Skeletal muscle tissue (tissue), 4 donors: ENCODE data around the gene KLHL29. TPM values are rescaled to one million over a fixed set of nuclear protein-coding genes. Genes with fewer than 3 reads are reported as not detected.

ENCODE experiments used
- H3K27ac ChIP-seq: one replicate; pipeline ENCODE4 v1.7.0; 2013; ENCODE audit warnings: mild to moderate bottlenecking, low read depth, low read length, inconsistent platforms
- H3K27me3 ChIP-seq, 3 donors: one replicate each; pipeline ENCODE4 v1.7.0; 2013; ENCODE audit warnings: low read length in 3 of 3; ENCODE audit not compliant: control insufficient read depth in 3 of 3, insufficient read depth in 3 of 3
- H3K36me3 ChIP-seq, 3 donors: one replicate each; pipeline ENCODE4 v1.7.0; 2013; ENCODE audit warnings: low read length in 3 of 3; ENCODE audit not compliant: control insufficient read depth in 3 of 3, insufficient read depth in 3 of 3
- H3K4me1 ChIP-seq, 3 donors: one replicate each; pipeline ENCODE4 v1.7.0; 2013; ENCODE audit warnings: low read length in 3 of 3, mild to moderate bottlenecking in 3 of 3; ENCODE audit not compliant: control insufficient read depth in 3 of 3, insufficient read depth in 3 of 3
- H3K4me3 ChIP-seq, 3 donors: one replicate each; pipeline ENCODE4 v1.7.0; 2013; ENCODE audit warnings: low read length in 3 of 3
- H3K9ac ChIP-seq, 3 donors: one replicate each; pipeline ENCODE4 v1.7.0; 2013; ENCODE audit warnings: low read length in 3 of 3, mild to moderate bottlenecking in 3 of 3, moderate library complexity in 2 of 3, low read depth in 1 of 3
- H3K9me3 ChIP-seq, 3 donors: one replicate each; pipeline ENCODE4 v1.7.0; 2013; ENCODE audit warnings: low read length in 3 of 3; ENCODE audit not compliant: control insufficient read depth in 3 of 3
- total RNA-seq: library from RNA; depleted of rRNA; stranded (reverse); fragments of >200 nt; gene quantifications from one replicate; pipeline ENCODE4 v1.2.3, GENCODE V29; 2014
- donor health status: Osteomylitis.

Gene KLHL29
- total RNA-seq, 1 donor from 2014 or later = 3.7 TPM

GRCh38 chr2:23574919-23575654 is 190.1 kb downstream of the KLHL29 start:
- no peak overlapping the region for H3K9ac ChIP-seq
- no peaks in the 10 kb centered on the region for H3K9me3 ChIP-seq
- no peaks in the 10 kb centered on the region for H3K4me1 ChIP-seq
- H3K4me3 ChIP-seq = no peak overlapping the region
- no peaks in the 10 kb centered on the region for H3K27me3 ChIP-seq
- no peaks in the 10 kb centered on the region for H3K36me3 ChIP-seq
- H3K27ac ChIP-seq = no peak overlapping the region

GRCh38 chr2:23578964-23579671 is 194.1 kb downstream of the KLHL29 start:
- H3K9ac ChIP-seq = no peak overlapping the region
- H3K27me3 ChIP-seq = no peaks in the 10 kb centered on the region
- peaks cover 4 to 10% (median 8%) of the 10 kb centered on the region in 3 donors for H3K4me1 ChIP-seq
- no peak overlapping the region for H3K4me3 ChIP-seq
- no peaks in the 10 kb centered on the region for H3K36me3 ChIP-seq
- H3K27ac ChIP-seq = no peak overlapping the region
- no peaks in the 10 kb centered on the region for H3K9me3 ChIP-seq

- Histone ChIP-seq H3K36me3 (no peaks in the 10 kb centered on the region), H3K27ac (no peak overlapping the region), H3K9me3 (no peaks in the 10 kb centered on the region), H3K27me3 (no peaks in the 10 kb centered on the region), H3K4me1 (peaks cover 8 to 13% (median 8%) of the 10 kb centered on the region in 3 donors), H3K4me3 (no peak overlapping the region), H3K9ac (no peak overlapping the region)
Measured at GRCh38 chr2:23579674-23580073, 194.7 kb downstream of the KLHL29 start.

DNA sequence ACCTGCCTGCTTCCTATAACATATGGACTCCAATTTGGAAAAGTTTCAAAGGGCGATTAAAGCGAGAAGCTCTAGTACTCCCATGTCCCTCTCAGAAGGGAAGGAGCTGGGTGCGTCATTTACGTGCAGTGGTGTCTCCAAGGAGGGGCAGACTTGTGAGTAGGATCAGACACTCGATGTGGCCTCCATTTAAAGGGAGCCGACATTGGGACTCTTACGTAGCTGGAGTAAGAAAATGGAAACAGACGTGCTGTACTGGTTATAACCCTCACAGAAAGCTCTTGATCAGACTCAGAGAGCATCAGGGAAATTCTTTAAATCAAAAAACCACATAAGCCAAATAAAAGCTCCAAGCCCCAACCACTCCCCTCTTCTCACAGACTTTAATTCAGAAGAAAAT is 198.5 kb downstream of the KLHL29 start:
- Histone ChIP-seq H3K9ac (peak overlapping the region in 2 of 3 donors; percentile 2 to 30), H3K36me3 (no peaks in the 10 kb centered on the region), H3K4me3 (no peak overlapping the region), H3K9me3 (no peaks in the 10 kb centered on the region), H3K4me1 (peaks cover 22 to 32% (median 26%) of the 10 kb centered on the region in 3 donors), H3K27ac (peak overlapping the region; percentile 65), H3K27me3 (no peaks in the 10 kb centered on the region)

DNA sequence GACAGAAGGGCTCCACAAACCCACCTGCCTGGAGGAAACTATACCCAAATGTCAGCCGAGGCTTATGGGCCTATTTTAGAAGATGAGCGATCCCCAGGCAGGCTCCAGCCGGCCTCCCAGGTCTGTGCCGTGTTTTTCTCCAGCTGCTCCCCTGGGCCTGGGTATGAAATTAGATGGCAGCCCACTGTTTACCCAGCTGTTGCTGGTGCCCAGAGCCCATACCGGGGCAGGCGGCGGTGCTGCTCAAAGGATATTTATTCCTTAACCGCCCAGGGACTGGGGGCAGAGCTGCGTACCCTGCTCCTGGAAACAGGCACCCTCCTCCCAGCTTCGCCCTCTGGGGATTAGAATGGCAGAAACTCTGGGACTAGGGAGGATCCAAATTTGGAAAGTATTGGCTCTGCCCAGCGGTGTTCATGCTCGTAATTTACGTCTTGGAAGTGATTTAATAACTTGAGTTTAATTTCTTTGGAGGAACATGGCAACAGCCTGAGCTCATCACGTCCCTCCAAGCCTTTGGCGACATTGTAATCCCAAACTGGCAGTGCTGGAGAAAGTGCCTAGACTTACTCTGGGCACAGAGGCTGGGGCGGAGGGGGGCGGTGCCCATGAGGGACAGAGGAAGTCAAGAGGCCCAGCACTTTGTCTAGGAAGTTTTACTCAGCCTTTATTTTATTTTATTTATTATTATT is 199.2 kb downstream of the KLHL29 start:
- Histone ChIP-seq H3K27ac (peak overlapping the region; percentile 65), H3K36me3 (no peaks in the 10 kb centered on the region), H3K4me1 (peaks cover 29 to 40% (median 32%) of the 10 kb centered on the region in 3 donors), H3K4me3 (no peak overlapping the region), H3K27me3 (no peaks in the 10 kb centered on the region), H3K9ac (peak overlapping the region; percentile 2 to 45 (median 12)), H3K9me3 (no peaks in the 10 kb centered on the region)

DNA sequence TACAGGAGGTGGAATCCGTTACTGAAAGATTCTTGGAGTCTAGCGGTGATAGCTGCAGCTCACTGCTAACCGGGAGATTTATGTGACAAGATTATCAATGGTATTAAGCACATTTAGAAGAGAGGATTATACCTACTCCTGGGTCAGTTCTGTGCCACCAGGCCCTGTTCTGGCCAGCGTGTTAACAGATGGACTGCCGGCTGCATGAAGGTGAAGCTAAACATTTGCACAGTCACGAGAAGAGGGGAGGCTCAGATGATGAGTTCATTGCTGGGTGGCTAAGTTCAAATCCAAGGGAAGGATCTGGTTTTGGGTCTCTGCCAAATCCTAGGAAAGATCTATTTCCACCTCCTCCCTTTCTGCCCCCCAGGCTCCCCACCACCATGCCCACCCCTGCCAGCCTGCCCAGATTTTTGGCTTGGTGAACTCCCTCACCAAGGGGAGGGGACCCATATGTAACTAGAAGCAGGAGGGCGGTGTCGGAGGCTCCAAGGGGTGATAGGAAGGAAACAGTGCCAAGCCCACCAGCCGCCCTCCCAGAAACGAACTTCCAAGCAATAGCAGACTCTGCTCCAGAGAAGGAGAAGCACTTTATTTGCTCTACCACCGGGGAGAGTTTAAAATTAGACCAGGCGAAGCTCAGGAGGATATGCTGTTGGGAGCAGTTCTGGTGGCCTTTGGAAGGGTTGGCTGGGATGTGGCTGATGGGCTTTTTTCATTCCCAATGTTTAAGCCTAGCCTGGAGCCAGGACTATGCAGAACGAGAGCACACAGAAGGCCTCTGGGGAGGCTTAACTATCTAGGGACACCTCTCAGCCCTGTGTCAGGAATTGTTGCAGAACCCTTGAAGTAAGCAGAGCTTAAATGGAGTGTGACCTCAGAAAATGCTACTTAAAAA is 200.5 kb downstream of the KLHL29 start:
- Histone ChIP-seq H3K27me3 (no peaks in the 10 kb centered on the region), H3K4me3 (no peak overlapping the region), H3K4me1 (peaks cover 41 to 53% (median 45%) of the 10 kb centered on the region in 3 donors), H3K9ac (peak overlapping the region in 1 of 3 donors; percentile 16), H3K27ac (peak overlapping the region; percentile 55), H3K9me3 (no peaks in the 10 kb centered on the region), H3K36me3 (no peaks in the 10 kb centered on the region)

DNA sequence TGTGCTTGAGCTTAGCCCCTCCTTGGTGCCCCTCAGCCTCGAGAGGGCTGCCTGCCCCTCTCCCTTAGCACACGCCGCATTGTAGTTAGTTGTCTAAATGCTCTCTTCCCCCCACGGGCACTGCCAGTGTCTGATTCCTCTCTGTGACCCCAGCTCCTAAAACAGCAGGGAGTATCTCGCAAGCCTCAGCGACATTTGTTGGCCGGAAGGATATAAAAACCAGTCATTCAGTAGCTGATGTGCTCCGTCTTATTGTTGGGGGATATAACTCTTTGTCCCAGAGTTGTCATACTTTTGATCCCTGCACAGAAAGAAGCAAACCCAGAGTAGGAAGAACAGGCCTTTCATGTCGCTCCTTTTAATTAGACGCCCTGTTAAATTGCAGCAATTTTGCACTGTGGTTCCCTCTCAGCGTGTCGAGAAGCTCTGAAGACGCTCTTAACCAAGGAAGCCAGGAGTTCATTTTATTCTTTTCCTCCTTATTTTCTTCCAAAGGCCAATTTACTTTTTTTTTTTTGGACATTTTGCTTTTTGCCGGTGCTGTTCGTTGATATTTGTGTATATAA is 201.8 kb downstream of the KLHL29 start:
- Histone ChIP-seq H3K9me3 (no peaks in the 10 kb centered on the region), H3K4me1 (peaks cover 44 to 66% (median 55%) of the 10 kb centered on the region in 3 donors), H3K9ac (no peak overlapping the region), H3K4me3 (no peak overlapping the region), H3K36me3 (no peaks in the 10 kb centered on the region), H3K27ac (no peak overlapping the region), H3K27me3 (no peaks in the 10 kb centered on the region)

GRCh38 chr2:23587341-23587880 is 202.4 kb downstream of the KLHL29 start:
- Histone ChIP-seq H3K4me3 (no peak overlapping the region), H3K27me3 (no peaks in the 10 kb centered on the region), H3K9me3 (no peaks in the 10 kb centered on the region), H3K4me1 (peaks cover 50 to 66% (median 55%) of the 10 kb centered on the region in 3 donors), H3K36me3 (no peaks in the 10 kb centered on the region), H3K9ac (no peak overlapping the region), H3K27ac (peak overlapping the region; percentile 77)

- no peak overlapping the region for H3K4me3 ChIP-seq
- H3K36me3 ChIP-seq = no peaks in the 10 kb centered on the region
- H3K27ac ChIP-seq = peak overlapping the region; percentile 77
- H3K9me3 ChIP-seq = no peaks in the 10 kb centered on the region
- H3K27me3 ChIP-seq = no peaks in the 10 kb centered on the region
- H3K4me1 ChIP-seq = peaks cover 51 to 66% (median 55%) of the 10 kb centered on the region in 3 donors
- H3K9ac ChIP-seq = no peak overlapping the region
Measured at GRCh38 chr2:23588106-23588505, 203.1 kb downstream of the KLHL29 start.
